HG03039 (cell line): Measurements from ENCODE around the gene SYNE4.
"Not testable (repeated sequence)": the region's sequence is repeated elsewhere in the genome, so short reads cannot be mapped to it uniquely, and the experiment has no call there.

Experiments
- ATAC-seq: cut with Tn5 transposase; IDR thresholded peaks from one replicate; pipeline ENCODE4 v1.9.1; 2021; ENCODE audit warnings: mild to moderate bottlenecking, moderate library complexity; ENCODE audit not compliant: unreplicated experiment

Gene SYNE4, protein sequence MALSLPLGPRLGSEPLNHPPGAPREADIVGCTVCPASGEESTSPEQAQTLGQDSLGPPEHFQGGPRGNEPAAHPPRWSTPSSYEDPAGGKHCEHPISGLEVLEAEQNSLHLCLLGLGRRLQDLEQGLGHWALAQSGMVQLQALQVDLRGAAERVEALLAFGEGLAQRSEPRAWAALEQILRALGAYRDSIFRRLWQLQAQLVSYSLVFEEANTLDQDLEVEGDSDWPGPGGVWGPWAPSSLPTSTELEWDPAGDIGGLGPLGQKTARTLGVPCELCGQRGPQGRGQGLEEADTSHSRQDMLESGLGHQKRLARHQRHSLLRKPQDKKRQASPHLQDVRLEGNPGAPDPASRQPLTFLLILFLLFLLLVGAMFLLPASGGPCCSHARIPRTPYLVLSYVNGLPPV

DNA sequence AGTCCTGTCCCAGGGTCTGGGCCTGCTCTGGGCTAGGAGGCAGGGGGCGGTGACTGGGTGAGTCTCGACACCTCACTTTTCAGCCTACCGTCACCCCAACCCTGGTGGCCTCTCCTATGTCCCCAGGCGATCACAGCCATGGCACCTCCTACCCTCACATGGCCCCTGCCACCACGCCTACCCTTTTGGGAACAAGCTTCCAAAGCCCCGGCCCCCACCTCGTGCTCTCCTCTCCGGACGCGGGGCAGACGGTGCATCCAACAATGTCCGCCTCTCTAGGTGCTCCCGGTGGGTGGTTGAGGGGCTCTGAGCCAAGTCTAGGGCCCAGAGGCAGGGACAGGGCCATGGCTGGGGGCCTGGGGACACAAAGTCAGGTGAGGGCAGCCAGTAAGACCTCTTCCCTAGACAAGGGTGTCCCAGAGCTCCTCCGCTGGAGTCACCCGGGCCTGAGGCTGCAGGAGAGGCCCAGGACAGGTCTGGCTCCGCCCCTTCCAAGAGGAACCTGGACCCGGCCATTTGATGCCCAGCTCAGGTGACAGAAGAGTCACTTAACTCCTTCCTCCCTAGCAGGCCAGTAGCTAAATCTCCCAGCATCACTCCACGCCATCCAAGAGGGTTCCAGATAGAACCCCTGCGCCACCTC lies at the start of gene SYNE4:
SYNE4 (minus strand) TSS at position 478 of the 643 bp plus-strand sequence; CDS start at position 346, 132 bp downstream.
- ATAC-seq: no peak

DNA sequence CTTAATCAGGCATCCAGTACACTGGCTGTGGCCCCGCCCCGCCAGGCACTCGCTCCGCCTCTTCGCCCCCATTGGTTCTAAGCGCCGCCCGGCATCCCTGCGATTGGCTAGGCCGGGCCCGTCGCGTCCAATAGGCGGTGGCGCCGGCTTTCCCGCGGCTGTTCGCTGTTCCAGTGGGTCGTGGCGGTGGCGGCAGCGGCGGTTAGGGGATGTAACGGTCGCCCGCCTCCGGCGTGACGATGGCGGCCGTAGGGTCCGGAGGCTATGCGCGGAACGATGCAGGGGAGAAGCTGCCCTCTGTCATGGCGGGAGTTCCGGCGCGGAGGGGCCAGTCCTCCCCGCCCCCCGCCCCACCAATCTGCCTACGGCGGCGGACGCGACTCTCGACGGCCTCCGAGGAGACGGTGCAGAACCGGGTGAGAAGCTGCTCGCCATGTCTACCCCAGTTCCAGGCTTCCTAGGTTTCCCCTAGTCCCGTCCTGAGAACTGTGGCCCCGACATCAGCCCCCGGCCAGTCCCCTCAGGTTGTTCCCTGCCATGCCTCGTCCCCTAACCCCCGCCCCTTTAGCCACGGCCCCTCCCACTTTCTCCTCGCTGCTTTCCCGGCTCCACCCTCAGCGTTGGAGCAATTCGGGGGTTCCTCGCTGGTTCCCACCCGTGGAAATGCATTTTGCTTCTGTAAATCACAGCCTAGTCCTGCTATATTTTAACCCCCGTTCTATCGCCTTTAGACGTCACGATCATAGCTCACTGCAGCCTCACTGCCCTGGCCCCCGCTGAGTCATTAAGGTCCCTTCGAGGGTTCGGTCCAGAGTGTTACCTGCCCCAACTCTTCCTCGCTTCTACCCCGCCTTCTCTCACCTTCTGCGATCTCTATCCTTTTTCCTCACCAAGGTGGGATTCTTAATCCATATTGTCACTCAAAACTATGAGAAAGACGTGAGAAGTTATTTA lies 46.4 kb upstream of the SYNE4 start, which contains the start of gene WDR62:
WDR62 (plus strand) TSS at position 165 of the 954 bp plus-strand sequence; CDS start at position 240, 75 bp downstream.
- peak; percentile 63 for ATAC-seq

DNA sequence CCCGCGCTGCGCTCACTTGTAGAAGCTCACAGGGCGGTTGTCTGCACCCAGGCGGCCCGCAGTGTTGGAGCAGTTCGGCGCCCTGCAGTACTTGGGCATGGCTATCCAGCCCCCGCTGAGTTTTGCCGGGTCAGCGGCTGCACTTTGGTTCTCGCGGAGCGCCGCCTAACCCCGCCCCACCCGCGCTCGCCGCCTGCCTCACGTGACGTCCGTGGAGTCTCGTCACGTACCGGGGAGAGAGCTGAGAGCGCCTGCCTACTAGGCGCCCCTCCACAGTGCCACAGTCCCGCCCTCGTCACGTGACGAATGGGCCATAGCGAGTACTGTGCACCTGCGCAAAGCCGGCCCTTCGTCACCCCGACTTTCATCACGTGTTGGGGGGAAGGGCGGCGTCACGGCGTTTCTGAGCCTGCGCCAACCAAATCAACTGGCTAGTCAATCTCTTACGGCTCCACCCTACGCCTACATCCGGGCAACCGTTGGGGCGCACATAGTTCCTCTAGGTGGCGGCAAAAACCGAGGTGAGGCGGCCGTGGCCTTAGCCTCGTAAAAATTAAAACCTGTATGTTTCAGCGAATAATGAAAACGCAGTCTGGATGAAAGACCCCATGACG lies 45.6 kb upstream of the SYNE4 start, which contains the start of gene THAP8:
THAP8 (minus strand) TSS at position 167 of the 614 bp plus-strand sequence; CDS start at position 99, 68 bp downstream.
- ATAC-seq: peak; percentile 73

DNA sequence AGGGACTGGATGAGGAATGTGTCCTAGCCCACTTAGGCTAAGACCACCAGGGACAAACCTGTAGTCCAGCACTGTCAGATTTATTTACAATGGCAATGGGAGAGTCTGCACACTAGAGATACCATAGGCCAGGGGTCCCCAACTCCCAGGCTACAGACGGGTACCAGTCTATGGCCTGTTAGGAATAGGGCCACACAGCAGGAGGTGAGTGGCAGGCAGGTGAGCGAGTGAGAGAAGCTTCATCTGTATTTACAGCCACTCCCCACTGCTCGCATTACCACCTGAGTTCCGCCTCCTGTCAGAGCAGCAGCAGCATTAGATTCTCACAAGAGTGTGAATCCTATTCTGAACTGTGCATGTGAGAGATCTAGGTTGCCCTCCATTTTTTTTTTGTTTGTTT lies 43.0 kb upstream of the SYNE4 start:
- ATAC-seq: no peak

DNA sequence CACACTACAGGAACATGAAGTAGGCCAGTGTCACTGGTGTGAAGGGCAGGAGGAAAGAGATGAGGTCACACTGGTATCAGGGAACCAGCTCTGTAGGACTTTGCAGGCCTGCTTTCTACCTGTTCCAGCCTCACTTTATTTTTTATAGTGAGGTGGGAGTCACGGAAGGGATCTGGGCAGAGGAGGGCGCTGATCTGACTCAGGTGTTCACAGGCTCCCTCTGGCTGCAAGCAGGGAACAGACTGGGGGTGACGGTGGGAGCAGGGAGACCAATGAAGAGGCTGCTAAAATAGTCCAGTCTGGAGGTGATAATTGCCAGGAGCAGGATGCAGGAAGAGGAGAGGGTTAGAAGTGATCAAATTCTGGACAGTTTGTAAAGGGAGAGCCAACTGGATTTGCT lies 42.6 kb upstream of the SYNE4 start:
- ATAC-seq: no peak

DNA sequence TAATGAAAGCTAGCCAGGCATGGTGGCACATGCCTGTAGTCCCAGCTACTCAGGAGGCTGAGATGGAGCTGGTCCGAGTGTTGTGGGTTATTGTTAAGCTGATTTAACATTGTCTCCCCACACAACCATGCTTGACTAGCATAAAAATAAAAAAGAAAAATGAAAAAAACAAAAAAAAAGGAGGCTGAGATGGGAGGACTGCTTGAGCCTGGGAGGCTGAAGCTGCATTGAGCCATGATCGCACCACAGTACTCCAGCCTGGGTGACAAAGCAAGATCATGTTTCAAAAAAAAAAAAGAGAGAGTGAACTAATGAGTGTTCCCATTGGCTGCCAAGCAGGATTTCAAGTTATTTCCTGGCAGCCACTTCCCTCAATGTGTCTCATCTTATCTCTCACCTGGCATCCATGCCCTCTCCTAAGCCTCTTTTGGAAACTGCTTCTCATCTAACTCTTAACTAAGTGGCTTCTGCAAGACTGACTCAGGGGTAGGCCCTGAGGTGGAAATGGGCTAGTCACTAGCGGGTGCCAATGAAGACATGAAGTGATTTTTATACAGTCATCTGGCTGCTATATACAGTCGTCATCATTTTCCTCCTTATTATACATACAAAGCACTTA lies 40.6 kb upstream of the SYNE4 start:
- ATAC-seq: no peak

DNA sequence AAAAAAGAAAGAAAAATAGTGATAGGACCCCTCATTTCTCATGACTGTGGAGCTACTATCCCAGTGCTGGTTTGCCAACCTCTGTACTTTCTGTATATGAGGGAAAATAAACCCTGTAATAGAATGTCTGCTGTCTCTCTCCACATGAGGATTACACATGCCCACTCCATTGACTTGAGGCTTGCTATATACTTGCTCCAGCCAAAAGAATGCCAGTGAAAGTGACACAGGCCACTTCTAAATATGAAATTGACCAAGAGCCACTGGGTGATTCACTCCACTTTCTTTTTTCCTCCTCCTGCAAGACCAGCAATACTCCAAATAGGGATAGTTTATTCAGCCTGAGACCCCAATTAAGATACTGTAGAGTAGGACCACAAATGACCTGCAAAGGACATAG lies 39.2 kb upstream of the SYNE4 start:
- ATAC-seq: no peak

DNA sequence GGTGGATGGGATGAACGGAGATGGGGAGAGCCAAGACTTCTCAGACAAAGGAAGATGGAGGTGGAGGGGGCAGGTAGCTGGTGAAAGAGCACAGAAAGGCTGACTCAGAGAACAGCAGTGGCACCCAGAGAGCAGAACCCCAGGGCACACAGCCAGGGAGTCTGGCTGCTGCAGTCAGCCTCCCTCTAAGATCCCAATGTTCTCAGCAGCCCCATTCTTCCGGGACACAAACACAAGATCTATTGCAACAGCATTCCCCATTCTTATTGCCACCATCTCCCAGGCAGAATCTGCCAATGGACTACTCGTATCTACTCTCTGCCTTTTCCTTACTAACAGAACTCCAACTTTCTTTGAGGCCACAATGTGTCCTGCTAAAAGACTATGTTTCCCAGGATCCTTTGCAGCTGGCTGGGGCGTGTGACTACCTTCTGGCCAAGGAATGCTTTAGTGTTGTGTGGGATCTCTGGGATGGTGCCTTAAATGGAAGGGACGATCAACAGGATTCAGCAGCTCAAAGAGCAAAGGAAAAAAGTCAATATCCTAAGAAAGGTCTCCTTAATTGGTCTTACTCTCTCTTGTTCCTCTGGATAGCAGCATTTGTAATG lies 37.9 kb upstream of the SYNE4 start:
- no peak for ATAC-seq

DNA sequence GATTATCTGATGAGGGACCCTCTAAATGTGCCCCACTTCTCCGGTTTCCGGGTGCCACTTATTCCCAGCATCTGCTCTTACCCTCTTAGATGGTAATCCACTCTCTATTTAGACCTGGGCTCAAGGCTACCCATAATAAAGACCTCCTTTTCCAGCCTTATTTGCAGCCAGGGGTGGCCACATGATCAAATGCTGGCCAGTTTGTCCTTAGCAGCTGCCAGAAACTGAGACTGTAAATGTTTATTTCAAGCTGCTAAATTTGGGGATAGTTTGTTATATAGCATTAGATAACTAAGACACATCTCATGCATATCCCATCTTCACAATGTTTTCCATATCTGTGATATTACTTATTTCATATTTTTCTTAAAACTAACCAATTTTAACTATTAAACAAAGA lies 35.3 kb upstream of the SYNE4 start:
- no peak for ATAC-seq

DNA sequence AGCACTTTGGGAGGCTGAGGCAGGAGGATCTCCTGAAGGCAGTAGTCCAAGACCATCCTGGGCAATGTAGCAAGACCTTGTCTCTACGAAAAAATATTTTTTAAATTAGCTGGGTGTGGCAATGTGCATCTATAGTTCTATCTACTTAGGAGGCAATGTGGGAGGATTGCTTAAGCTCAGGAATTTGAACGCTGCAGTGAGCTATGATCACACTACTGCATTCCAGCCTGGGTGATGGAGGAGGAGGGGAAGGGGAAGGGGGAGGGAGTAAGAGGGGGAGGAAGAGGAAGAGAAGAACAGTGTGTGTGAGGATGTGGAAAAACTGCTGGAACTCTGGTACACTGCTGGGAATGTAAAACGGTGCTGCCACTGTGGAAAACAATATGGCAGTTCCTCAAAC lies 33.2 kb upstream of the SYNE4 start:
- ATAC-seq: no peak

DNA sequence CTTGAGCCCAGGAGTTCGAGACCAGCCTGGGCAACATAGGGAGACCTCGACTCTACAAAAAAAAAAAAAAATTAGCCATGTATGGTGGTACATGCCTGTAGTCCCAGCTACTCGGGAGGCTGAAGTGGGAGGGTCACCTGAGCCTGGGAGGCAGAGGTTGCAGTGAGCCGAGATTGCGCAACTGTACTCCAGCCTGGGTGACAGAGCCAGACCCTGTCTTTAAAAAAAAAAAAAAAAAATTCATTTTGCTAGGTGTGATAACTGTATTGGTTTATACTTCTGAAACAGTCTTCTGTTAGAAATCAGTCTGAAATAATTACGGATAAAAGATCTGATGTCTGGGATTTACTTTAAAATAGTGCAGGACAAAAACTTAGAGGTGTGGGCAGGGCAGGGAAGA lies 32.5 kb upstream of the SYNE4 start:
- ATAC-seq: not testable (repeated sequence)

DNA sequence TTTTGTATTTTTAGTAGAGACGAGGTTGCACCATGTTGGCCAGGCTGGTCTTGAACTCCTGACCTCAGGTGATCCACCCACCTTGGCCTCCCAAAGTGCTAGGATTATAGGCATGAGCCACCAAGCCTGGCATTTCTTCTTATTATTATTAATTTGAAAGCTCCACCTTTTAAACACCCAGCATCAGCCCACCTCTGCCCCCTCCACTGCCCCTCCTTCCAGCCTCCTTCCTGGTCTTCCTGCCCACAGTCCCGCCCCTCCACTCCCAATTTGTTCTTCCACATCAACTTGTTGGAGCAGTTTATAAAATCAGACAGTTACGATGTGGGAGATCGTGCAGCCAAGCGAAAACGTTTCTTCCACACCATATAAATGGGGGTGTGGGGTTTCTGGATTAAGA lies 31.9 kb upstream of the SYNE4 start:
- no peak for ATAC-seq

DNA sequence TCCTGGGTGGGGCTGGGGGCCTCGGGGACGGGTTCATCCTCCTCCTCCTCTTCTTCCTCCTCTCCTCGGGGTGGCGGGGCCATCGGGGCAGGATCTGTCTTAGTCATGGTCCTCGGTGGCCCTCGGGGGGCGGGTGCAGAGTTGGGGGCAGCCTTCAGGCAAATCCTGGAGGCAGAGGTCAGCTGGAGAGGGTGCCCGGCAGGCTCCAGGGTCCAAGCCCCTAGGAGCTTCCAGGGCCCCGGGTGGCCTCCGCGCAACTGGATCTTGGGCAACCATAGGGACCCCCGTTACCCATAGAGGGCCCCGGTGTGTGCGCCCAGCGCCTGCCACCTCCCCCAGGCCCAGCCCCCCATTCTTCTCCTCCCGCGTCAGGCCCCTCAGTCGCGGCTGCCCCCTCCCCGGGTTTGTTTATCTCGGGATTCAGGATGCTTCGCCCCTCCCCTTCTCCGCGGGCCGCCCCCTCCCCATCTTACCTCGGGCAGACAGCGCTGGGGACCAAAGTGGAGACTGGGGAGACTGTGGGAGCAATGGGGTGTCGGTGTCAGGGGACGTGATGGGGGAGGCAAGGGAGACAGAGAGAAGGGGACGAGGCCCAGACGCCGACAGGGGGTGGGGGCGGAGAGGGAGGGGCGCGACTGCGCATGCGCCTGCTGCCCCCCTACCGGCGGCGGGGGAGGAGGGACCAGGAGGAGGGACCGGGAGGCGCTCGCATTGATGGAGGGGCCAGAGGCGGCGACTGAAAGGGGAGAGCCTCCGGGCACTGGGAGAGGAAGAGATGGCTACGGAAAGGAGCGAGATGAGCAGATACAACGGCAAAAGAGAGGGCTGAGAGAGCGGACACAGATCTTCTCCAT lies 23.9 kb upstream of the SYNE4 start, which contains the start of gene CLIP3:
CLIP3 (minus strand) TSS at position 623 of the 854 bp plus-strand sequence; CDS start at position 107, 516 bp downstream.
- ATAC-seq: no peak

DNA sequence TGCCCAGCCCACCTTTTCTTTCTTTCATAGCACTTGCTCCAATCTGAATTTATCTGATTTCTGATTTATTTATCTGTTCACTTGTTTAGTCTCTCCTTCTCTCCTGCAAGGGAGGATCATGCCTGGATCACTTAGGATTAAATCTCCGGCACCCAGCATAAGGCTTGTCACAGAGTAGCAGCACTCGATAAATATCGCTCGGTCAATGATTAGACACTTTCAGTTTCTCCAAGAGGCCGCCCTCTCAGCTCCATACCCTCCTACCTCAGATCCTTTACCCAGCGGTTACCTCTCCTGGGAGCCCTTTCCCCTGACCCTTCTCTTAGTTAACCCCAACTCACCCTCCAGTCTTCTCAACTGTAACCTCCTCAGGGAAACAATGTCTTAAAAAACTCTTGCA lies 22.7 kb upstream of the SYNE4 start:
- no peak for ATAC-seq

DNA sequence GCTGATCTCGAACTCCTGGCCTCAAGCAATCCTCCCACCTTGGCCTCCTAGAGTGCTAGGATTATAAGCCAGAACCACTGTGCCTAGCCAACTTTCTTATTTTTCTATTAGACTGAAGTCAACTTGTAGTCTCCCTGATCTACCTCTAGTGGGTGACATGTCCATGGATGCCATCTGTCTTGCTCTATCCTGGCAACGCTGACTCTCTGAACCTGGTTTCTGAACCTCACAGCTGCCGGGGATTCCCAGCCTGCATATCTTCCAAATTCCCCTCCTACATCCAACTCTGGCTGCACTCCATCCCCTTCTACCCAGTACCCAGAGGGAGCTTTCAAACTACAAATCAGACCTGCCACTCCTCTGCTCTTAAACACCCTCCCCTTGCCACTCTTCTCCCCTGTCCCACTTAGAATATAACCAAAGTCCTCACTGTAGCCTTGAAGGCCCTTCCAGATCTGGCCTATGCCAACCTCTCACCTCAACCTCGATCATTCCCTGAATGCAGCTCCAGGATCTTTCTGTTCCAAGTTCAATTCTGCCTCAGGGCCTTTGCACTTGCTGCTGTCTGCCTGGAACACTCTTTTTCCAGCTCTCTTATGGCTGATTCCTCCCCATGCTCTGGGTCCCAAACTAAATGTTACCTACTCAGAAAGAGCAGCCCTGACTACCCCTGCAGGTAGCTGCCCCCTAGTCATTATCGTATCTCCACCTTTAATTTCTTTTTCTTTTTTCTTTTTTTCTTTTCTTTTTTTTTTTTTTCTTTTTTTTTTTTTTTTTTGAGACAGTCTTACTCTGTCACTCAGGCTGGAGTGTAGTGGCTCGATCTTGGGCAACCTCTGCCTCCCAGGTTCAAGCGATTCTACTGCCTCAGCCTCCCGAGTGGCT lies 21.9 kb upstream of the SYNE4 start:
- no peak for ATAC-seq

DNA sequence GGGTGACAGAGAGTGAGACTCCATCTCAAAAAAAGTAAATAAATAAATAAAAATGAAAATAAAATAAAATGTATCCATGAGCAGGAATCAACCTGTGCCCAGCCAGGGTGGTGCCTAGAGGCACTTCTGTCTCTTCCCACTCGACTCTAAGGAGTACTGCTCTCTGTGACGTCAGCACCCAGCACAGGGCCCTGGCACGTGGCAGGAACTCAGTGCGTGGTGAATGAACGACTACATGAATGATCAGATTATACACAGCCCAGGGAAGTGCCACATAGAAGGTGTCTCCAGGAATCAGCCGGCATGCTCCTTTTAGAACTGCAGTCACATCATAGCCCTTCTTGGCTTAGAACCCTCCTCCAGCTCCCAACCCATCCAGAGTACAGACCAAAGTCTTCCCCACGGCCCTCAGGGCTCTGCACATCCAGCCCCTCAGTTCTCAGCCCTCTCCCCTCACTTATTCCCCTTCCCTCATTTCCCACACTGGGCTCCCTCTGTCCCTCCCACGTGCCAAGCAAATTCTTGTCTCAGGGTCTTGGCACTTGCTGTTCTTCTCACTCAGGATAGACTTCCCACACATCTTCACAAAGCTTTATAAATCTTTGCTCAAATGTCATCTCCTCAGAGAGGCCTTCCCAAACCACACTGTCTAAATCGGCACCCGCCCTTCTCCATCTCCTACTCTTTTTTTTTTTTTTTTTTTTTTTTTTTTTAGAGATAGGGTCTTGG lies 19.9 kb upstream of the SYNE4 start:
- no peak for ATAC-seq

DNA sequence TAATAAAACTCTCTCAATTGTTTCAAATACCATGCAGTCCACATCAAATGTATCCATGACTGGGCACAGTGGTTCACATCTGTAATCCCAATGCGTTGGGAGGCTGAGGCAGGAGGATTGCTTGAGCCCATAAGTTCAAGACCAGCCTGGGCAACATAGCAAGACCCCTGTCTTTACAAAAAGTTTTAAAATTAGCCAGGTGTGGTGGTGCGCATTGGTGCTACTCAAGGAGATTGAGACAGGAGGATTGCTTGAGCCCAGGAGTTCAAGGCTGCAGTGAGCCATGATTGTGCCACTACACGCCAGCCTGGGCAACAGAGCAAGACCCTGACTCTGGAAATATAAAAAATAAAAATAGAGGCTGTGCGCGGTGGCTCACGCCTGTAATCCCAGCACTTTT lies 19.1 kb upstream of the SYNE4 start:
- no peak for ATAC-seq
